Left lung (tissue), 10 donors: ENCODE data around the gene WDR7. TPM values are rescaled to one million over a fixed set of nuclear protein-coding genes. Genes with fewer than 3 reads are reported as not detected.

Experiments
- ATAC-seq: fragments of 200-7000 bp; cut with Tn5 transposase; one replicate; pipeline ENCODE4 v1.9.1; 2020; ENCODE audit warnings: moderate library complexity
- DNase-seq, 4 donors: peaks; one replicate each; pipeline ENCODE4 v3.0.0-alpha.2; 2013 to 2020
- H3K27ac ChIP-seq, 2 donors: fragments of 200-600 bp; sonication (generic) in 1 of 2; one replicate each; pipeline versions ENCODE4 v1.5.0 to v1.8.0; 2020 to 2021
- H3K27me3 ChIP-seq, 2 donors: fragments of 200-600 bp; sonication (generic) in 1 of 2; one replicate each; pipeline versions ENCODE4 v1.5.0 to v1.8.0; 2020 to 2021
- H3K36me3 ChIP-seq, 2 donors: fragments of 200-600 bp; sonication (generic) in 1 of 2; one replicate each; pipeline versions ENCODE4 v1.5.0 to v1.8.0; 2020 to 2021
- H3K4me1 ChIP-seq, 2 donors: fragments of 200-600 bp; one replicate each; pipeline ENCODE4 v1.8.0; 2021
- H3K4me3 ChIP-seq, 2 donors: fragments of 200-600 bp; sonication (generic) in 1 of 2; one replicate each; pipeline versions ENCODE4 v1.5.0 to v1.8.0; 2020 to 2021; ENCODE audit warnings: mild to moderate bottlenecking in 1 of 2
- H3K9me3 ChIP-seq, 2 donors: fragments of 200-600 bp; sonication (generic) in 1 of 2; one replicate each; pipeline versions ENCODE4 v1.5.0 to v1.8.0; 2020 to 2021
- CTCF ChIP-seq, 2 donors: fragments of 200-600 bp; sonication (generic) in 1 of 2; IDR thresholded peaks; one replicate each; pipeline versions ENCODE4 v1.5.0 to v1.8.0; 2021; ENCODE audit warnings: antibody characterized with exemption in 2 of 2
- intact Hi-C, 2 donors: fragments of 100-400 bp; cut with DNase I; formaldehyde crosslinking; loops; one replicate each; pipeline versions ENCODE4 v1.11.2 to v1.14.2; 2022
- polyA plus RNA-seq, 6 donors: library from polyadenylated mRNA; unstranded; fragments of 120-200 nt; gene quantifications; one replicate each; pipeline ENCODE4 v1.2.1, GENCODE V29; 2013; ENCODE audit not compliant: insufficient read length in 6 of 6
- total RNA-seq, 2 donors: library from RNA; stranded (reverse); fragmentation: NEBNext Ultra II Directional; extraction: Animal tissue kit (Norgen Biotek cat#: 25700); gene quantifications; one replicate each; pipeline ENCODE4 v1.2.1, GENCODE V29; 2021
- donor health status: DM: no; HTN: yes; CAD: no.
- donor health status: DM: no; HTN: no; CAD: no.

Gene WDR7
- total and polyA plus RNA-seq, 8 donors: 10.9 to 37.7 (median 12.8) TPM

DNA sequence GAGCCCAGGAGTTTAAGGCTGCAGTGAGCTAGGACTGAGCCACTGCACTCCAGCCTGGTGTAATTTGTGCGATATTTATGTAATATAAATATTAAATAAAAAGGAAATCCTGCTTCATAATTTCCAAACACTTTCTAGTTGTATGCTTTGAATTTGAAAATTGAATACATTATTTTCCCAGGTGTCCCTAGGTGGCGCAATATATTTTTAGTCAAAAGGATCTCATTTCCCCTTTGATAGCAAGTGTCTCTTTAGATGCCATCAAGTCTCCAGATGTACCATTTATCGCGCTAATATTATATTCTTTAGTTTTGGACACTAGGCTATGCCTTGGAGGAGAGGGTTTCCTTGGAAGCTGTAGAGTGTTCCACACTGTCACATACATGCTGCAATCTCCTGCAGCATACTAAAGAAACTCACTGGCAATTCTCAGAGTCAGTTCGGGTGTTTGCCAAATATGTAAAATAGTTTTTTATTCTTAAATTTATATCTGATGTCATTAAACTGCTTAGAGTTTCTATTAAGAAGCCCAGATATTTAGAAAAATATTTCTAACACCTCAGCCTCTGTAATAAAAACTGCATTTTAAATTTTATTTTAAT lies 5.6 kb upstream of the WDR7 start:
- Histone ChIP-seq H3K4me3 (no peak overlapping the region), H3K4me1 (peaks cover 0 to 2% of the 10 kb centered on the region in 2 donors), H3K27me3 (no peaks in the 10 kb centered on the region), H3K36me3 (no peaks in the 10 kb centered on the region), H3K9me3 (no peaks in the 10 kb centered on the region), H3K27ac (no peak overlapping the region)
- intact Hi-C loops: no loop called here
- peak in 1 of 2 donors; percentile 18 for TF ChIP-seq CTCF (IDR thresholded peaks at IDR 0.05)
- DNase-seq (no peak), ATAC-seq (no peak)

GRCh38 chr18:56647071-56647470 lies 4.1 kb upstream of the WDR7 start:
- intact Hi-C loops: no loop called here
- ATAC-seq: no peak
- TF ChIP-seq CTCF (IDR thresholded peaks at IDR 0.05): no peak

DNA sequence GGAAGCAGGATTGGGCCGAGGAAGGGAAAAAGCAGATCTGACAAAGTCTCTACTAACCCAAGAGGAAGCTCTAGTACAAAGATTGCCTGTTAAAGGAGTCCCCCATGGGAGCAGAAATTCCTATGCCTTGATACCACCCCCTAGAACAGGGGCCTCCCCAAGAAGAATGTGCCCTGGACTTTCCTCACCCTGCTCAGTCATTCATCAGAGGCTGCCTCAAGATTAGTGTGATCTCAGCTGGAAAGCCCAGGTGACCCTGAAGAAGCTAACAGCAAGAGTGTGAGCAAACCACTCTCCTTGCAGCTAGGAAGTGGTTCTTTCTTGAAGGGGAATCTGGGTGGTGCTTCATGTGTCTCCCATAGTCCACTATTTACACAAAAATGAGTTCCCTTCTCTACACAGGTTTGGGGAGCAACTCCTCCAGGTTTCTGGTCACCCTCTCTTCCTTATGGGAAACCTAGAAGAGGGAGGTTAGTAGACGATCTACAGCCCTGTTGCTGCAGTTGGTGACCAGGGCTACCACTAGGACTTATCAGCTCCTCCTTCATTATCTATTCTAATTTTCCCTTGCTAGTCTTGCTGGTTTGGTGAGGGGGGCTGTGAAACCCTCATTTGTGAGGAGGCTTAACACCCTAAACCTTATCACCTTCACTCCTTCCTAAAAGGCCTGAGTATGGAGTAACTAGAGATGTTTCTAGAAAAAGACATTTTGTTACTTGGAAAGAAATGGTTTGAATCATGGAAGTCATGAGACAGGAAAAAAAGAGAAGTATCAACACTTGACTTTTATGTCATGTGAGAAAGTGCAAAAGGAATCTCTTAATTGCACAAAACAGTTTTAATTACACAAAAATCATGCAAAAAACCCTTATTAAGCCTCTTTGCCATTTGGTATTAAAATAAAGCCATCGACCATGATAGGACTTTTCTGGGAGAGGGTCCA lies 2.9 kb upstream of the WDR7 start:
- no peak for ATAC-seq
- H3K27ac ChIP-seq: no peak overlapping the region
- no peak for TF ChIP-seq CTCF (IDR thresholded peaks at IDR 0.05)
- H3K9me3 ChIP-seq: no peaks in the 10 kb centered on the region
- no peaks in the 10 kb centered on the region for H3K36me3 ChIP-seq
- DNase-seq: no peak
- no peaks in the 10 kb centered on the region for H3K27me3 ChIP-seq
- H3K4me1 ChIP-seq: peaks cover 9 to 21% of the 10 kb centered on the region in 2 donors
- H3K4me3 ChIP-seq: no peak overlapping the region
- intact Hi-C loops: no loop called here

More at GRCh38 chr18:56647071-56647470, 4.1 kb upstream of the WDR7 start:
- H3K4me1 ChIP-seq: peaks cover 4 to 9% of the 10 kb centered on the region in 2 donors
- H3K36me3 ChIP-seq: no peaks in the 10 kb centered on the region
- DNase-seq: no peak
- H3K27me3 ChIP-seq: no peaks in the 10 kb centered on the region
- no peaks in the 10 kb centered on the region for H3K9me3 ChIP-seq
- H3K4me3 ChIP-seq: no peak overlapping the region
- no peak overlapping the region for H3K27ac ChIP-seq

- intact Hi-C loops: no loop called here
These were observed 1.2 kb upstream of the WDR7 start for GRCh38 chr18:56649996-56650395.

More at GRCh38 chr18:56649996-56650395, 1.2 kb upstream of the WDR7 start:
- no peaks in the 10 kb centered on the region for H3K27me3 ChIP-seq
- H3K27ac ChIP-seq: no peak overlapping the region
- H3K4me1 ChIP-seq: peaks cover 9 to 27% of the 10 kb centered on the region in 2 donors
- no peak overlapping the region for H3K4me3 ChIP-seq
- ATAC-seq (no peak), DNase-seq (no peak)
- no peaks in the 10 kb centered on the region for H3K9me3 ChIP-seq
- H3K36me3 ChIP-seq: no peaks in the 10 kb centered on the region
- no peak for TF ChIP-seq CTCF (IDR thresholded peaks at IDR 0.05)
